Testis (tissue), 3 donors: ENCODE measurements around the gene SNX8. TPM values are rescaled to one million over a fixed set of nuclear protein-coding genes. Genes with fewer than 3 reads are reported as not detected.

Source experiments
- DNase-seq: peaks from one replicate; pipeline ENCODE4 v3.0.0-alpha.2; 2019
- H3K27ac ChIP-seq, 2 donors: fragments of 200-600 bp; sonication (generic); one replicate each; pipeline ENCODE4 v1.5.1; 2019
- H3K27me3 ChIP-seq: fragments of 200-600 bp; sonication (generic); one replicate; pipeline ENCODE4 v1.5.1; 2019
- H3K36me3 ChIP-seq: fragments of 200-600 bp; sonication (generic); one replicate; pipeline ENCODE4 v1.5.1; 2017; ENCODE audit warnings: low read depth; ENCODE audit errors: missing control alignments
- H3K4me1 ChIP-seq: fragments of 200-600 bp; sonication (generic); one replicate; pipeline ENCODE4 v1.5.1; 2019
- H3K4me3 ChIP-seq, 2 donors: fragments of 200-600 bp; sonication (generic); one replicate each; pipeline ENCODE4 v1.5.1; 2017 to 2019
- H3K9me3 ChIP-seq: fragments of 200-600 bp; sonication (generic); one replicate; pipeline ENCODE4 v1.5.1; 2017
- CTCF ChIP-seq, 3 experiments: fragments of 450-650 bp in 2 of 3; fragments of 200-600 bp in 1 of 3; sonication (generic) in 1 of 3; IDR thresholded peaks; one replicate each; pipeline ENCODE4 v1.5.1; 2016 to 2019; ENCODE audit warnings: antibody characterized with exemption in 3 of 3, mild to moderate bottlenecking in 2 of 3, moderate library complexity in 1 of 3
- POLR2A ChIP-seq: fragments of 450-650 bp; IDR thresholded peaks from one replicate; pipeline ENCODE4 v1.6.1; 2017; ENCODE audit warnings: antibody characterized with exemption, mild to moderate bottlenecking, moderate library complexity
- WGBS, 2 donors: methylation state at CpG; one replicate each; pipeline ENCODE4 v1.1.5; 2018; 5-methylcytosine and 5-hydroxymethylcytosine counted together
- intact Hi-C: fragments of 100-400 bp; cut with DNase I; formaldehyde crosslinking; loops from one replicate; pipeline ENCODE4 v1.15.1; 2023; ENCODE audit warnings: low total_unique reads
- polyA plus RNA-seq: library from polyadenylated mRNA; stranded (reverse); fragments of 350-450 nt; fragmentation: Illumina TruSeq; extraction: RNeasy Lipid Tissue Mini Kit (QIAGEN cat#74804); gene quantifications from one replicate; pipeline ENCODE4 v1.2.3, GENCODE V29; 2014; ENCODE audit warnings: low read depth, low replicate concordance; ENCODE audit not compliant: insufficient read depth
- total RNA-seq, 2 donors: library from RNA; depleted of rRNA; stranded (reverse); fragments of >200 nt; gene quantifications; one replicate each; pipeline ENCODE4 v1.2.3, GENCODE V29; 2016

SNX8 gene
- total and polyA plus RNA-seq, 3 donors from 2014 or later = 50.9 to 90.8 (median 66.8) TPM

- Histone ChIP-seq H3K36me3 (no peaks in the 10 kb centered on the region), H3K27me3 (no peaks in the 10 kb centered on the region), H3K4me3 (no peak overlapping the region), H3K27ac (no peak overlapping the region), H3K4me1 (no peaks in the 10 kb centered on the region), H3K9me3 (no peaks in the 10 kb centered on the region)
- no peak for TF ChIP-seq CTCF (IDR thresholded peaks at IDR 0.05)
- no peak for TF ChIP-seq POLR2A
- 88 to 91% methylated on average over 9 to 15 of the region's 15 CpGs for WGBS, 2 donors
- intact Hi-C loops = loop anchor here (10.0 kb wide), 1 partner anchor 637 kb away; the partner anchor contains the start of gene PSMG3
- no peak for DNase-seq
Measured at GRCh38 chr7:2211259-2211880, 102.9 kb downstream of the SNX8 start.

DNA sequence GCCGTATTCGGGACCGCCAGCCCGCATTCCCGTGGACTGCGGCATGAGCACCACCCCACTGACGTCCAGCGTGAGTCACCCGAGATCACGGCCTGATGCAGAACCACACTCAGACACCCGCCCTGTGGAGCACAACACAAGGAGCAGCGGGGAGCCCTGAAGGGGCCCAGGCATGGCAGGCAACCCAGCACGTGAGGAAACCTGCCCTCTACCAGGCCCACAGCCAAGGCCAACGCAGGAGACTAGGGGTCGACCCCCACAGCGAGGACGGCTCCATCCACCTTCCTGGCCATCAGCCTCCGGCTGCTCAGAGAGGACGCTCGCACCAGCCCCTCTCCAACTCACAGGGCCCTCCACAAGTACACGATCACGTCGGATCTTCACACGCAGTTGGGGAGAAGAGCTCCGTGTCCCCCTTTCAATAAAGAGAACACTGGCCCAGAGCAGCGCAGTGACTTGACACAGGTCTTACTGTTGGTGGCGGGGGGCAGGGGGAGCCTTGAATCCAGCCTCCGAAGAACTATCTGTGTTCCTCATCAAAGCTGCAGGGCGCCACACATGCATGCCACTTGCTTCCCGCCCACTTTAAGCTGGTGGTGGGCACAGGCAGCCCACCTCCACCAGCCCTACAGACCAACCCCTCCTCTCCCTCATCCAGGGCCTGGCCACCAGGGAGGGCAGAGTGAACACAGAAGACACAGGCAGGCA is 103.5 kb downstream of the SNX8 start:
- WGBS, 2 donors = 93 to 97% methylated on average over 14 to 30 of the region's 30 CpGs
- Histone ChIP-seq H3K36me3 (no peaks in the 10 kb centered on the region), H3K9me3 (no peaks in the 10 kb centered on the region), H3K4me1 (no peaks in the 10 kb centered on the region), H3K27me3 (no peaks in the 10 kb centered on the region), H3K27ac (no peak overlapping the region), H3K4me3 (no peak overlapping the region)
- intact Hi-C loops = loop anchor here (10.0 kb wide), 1 partner anchor 636 kb away; the partner anchor contains the start of gene PSMG3
- TF ChIP-seq CTCF (IDR thresholded peaks at IDR 0.05) = no peak
- DNase-seq = no peak

DNA sequence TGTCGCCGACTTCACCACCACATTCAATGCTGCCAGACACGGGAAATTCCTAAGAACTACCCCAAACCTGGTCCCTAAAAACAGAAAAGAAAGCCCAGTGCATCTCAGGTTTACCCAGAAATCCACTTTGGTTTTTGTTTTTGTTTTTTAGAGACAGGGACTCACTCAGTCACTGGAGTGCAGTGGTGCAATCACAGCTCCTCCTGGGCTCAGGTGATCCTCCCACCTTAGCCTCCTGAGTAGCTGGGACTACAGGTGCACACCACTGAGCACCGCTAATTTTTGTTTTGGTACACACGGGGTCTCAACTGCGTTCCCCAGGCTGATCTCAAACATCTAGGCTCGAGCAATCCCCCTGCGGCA is 104.3 kb downstream of the SNX8 start:
- TF ChIP-seq POLR2A (no peak), CTCF (IDR thresholded peaks at IDR 0.05) (no peak)
- DNase-seq = no peak
- Histone ChIP-seq H3K4me3 (no peak overlapping the region), H3K36me3 (no peaks in the 10 kb centered on the region), H3K4me1 (no peaks in the 10 kb centered on the region), H3K27me3 (no peaks in the 10 kb centered on the region), H3K9me3 (no peaks in the 10 kb centered on the region), H3K27ac (no peak overlapping the region)
- intact Hi-C loops = loop anchor here (10.0 kb wide), 1 partner anchor 635 kb away; the partner anchor contains the start of gene PSMG3
- 88 to 94% methylated on average over 8 of the region's 8 CpGs for WGBS, 2 donors

DNA sequence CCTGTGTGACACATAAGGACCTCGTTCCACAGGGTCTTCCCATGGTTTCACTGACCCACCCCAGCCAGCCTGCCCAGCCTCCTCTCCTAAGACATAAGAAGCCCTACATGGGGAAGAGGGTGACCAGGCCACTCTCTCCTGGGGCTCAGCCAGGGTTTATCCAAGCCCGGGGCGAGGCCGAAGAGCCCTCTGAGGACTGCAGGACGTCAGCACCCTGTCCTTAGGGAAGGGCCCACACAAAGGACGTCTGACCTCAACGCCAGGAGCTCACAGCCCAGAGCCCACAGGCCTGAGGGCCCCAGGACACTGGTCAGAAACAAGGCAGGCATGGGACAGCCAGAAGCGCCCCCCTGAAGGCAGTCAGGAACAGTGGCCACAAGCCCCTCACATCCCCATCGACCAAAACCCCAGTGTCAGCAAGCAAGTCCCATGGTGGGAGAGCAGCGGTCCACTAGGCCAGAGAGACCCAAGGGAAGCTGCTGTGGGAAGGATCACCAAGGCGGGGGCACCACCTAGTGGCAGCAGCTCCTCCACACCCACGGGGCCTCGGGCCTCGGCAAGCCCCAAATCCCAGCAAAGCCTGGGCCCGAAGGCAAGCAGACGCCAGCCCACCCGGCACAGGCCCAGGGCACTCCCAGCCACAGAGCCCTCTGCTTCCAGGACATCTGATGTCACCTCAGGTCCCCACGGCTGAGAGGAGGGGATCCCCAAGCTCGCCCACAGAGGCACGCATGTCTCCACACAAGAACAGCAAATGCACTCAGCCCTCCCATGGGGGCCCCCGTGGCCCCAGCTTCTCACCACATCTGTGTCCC is 104.9 kb downstream of the SNX8 start:
- no peak overlapping the region for H3K27ac ChIP-seq
- DNase-seq = peak; percentile 85
- no peaks in the 10 kb centered on the region for H3K27me3 ChIP-seq
- no peaks in the 10 kb centered on the region for H3K36me3 ChIP-seq
- intact Hi-C loops = no loop called here
- WGBS, 2 donors = 67 to 69% methylated on average over 10 to 21 of the region's 21 CpGs
- no peak overlapping the region for H3K4me3 ChIP-seq
- TF ChIP-seq CTCF (IDR thresholded peaks at IDR 0.05) (peak; percentile 65 to 73 (median 69)), POLR2A (no peak)
- H3K4me1 ChIP-seq = no peaks in the 10 kb centered on the region
- no peaks in the 10 kb centered on the region for H3K9me3 ChIP-seq
